HFF-Myc (cell line): ENCODE data around the gene ALOX12B.

Source experiments
- DNase-seq: peaks from one replicate; pipeline ENCODE4 v3.0.0-alpha.2; 2011; ENCODE audit warnings: low read depth; ENCODE audit errors: extremely low read depth
- H3K4me3 ChIP-seq: replicated peaks from 2 replicates; pipeline ENCODE4 v1.5.1; 2011; ENCODE audit warnings: low read depth, mild to moderate bottlenecking, control low read depth, low read length
- CTCF ChIP-seq: IDR thresholded peaks from 2 replicates; pipeline ENCODE4 v1.5.1; 2012; ENCODE audit warnings: mild to moderate bottlenecking, low read depth, low read length, control low read depth; ENCODE audit errors: missing control alignments

The ALOX12B gene

GRCh38 chr17:8118769-8119580 lies 31.5 kb upstream of the ALOX12B start:
- DNase-seq, result no peak
- H3K4me3 ChIP-seq, result peak overlapping the region; percentile 64
- peak; percentile 88 for TF ChIP-seq CTCF

GRCh38 chr17:8117980-8118768 lies 30.7 kb upstream of the ALOX12B start, which contains the start of gene ALOXE3:
ALOXE3 (minus strand) TSS chr17:8118514; CDS start chr17:8117990, 524 bp downstream.
- peak within 1 kb of the TSS; percentile 64 for H3K4me3 ChIP-seq
- DNase-seq, result no peak
- TF ChIP-seq CTCF, result no peak

- no peak for TF ChIP-seq CTCF
- DNase-seq, result no peak
- peak overlapping the region; percentile 64 for H3K4me3 ChIP-seq
Observed at GRCh38 chr17:8117367-8117979, 30.0 kb upstream of the ALOX12B start.

GRCh38 chr17:8116776-8117175 lies 29.3 kb upstream of the ALOX12B start:
- H3K4me3 ChIP-seq, result no peak overlapping the region
- DNase-seq, result no peak
- TF ChIP-seq CTCF, result no peak

GRCh38 chr17:8110907-8111306 lies 23.4 kb upstream of the ALOX12B start:
- no peak overlapping the region for H3K4me3 ChIP-seq
- DNase-seq, result no peak
- TF ChIP-seq CTCF, result no peak

- H3K4me3 ChIP-seq, result no peak overlapping the region
- no peak for DNase-seq
- peak; percentile 12 for TF ChIP-seq CTCF
Observed at GRCh38 chr17:8110456-8110804, 22.9 kb upstream of the ALOX12B start.
